NB4 (cell line): ENCODE results near the gene ANKRD39.

Experiments
- DNase-seq: peaks from one replicate; pipeline ENCODE4 v3.0.0; 2010; ENCODE audit warnings: low read depth
- H3K4me3 ChIP-seq: one replicate; pipeline ENCODE4 v1.5.1; 2011; ENCODE audit warnings: mild to moderate bottlenecking, low read depth, low read length, moderate library complexity
- CTCF ChIP-seq: IDR thresholded peaks from one replicate; pipeline ENCODE4 v1.5.1; 2012; ENCODE audit warnings: low read depth, low read length
- MAX ChIP-seq: IDR thresholded peaks from 2 replicates; pipeline ENCODE4 v1.6.1; 2011; ENCODE audit warnings: low read depth, low read length
- MYC ChIP-seq: IDR thresholded peaks from 2 replicates; pipeline ENCODE4 v1.6.1; 2011; ENCODE audit warnings: low read depth, low read length
- POLR2A ChIP-seq: IDR thresholded peaks from 2 replicates; pipeline ENCODE4 v1.6.1; 2011; ENCODE audit warnings: mild to moderate bottlenecking; ENCODE audit not compliant: insufficient read length; ENCODE audit errors: extremely low read depth

The ANKRD39 gene

GRCh38 chr2:96880891-96881273, 23.1 kb upstream of the ANKRD39 start:
- DNase-seq, result no peak
- no peak for TF ChIP-seq CTCF
- TF ChIP-seq POLR2A, result no peak
- no peak for TF ChIP-seq MAX
- no peak for TF ChIP-seq MYC
- no peak overlapping the region for H3K4me3 ChIP-seq

GRCh38 chr2:96879545-96880040, 21.8 kb upstream of the ANKRD39 start:
- no peak for DNase-seq
- TF ChIP-seq POLR2A (no peak), CTCF (no peak), MAX (no peak), MYC (no peak)
- H3K4me3 ChIP-seq, result no peak overlapping the region

- no peak overlapping the region for H3K4me3 ChIP-seq
- DNase-seq, result no peak
- TF ChIP-seq CTCF (no peak), MAX (no peak), POLR2A (no peak), MYC (no peak)
These were observed 21.2 kb upstream of the ANKRD39 start for GRCh38 chr2:96878796-96879544.

GRCh38 chr2:96878171-96878570, 20.4 kb upstream of the ANKRD39 start:
- H3K4me3 ChIP-seq, result no peak overlapping the region
- peak; percentile 75 for DNase-seq
- no peak for TF ChIP-seq MYC
- no peak for TF ChIP-seq MAX
- no peak for TF ChIP-seq POLR2A
- TF ChIP-seq CTCF, result no peak

- no peak overlapping the region for H3K4me3 ChIP-seq
- no peak for TF ChIP-seq MYC
- no peak for TF ChIP-seq MAX
- TF ChIP-seq POLR2A, result no peak
- no peak for TF ChIP-seq CTCF
- no peak for DNase-seq
These were observed 19.8 kb upstream of the ANKRD39 start for GRCh38 chr2:96877631-96878092.

- no peak overlapping the region for H3K4me3 ChIP-seq
- DNase-seq, result no peak
- TF ChIP-seq CTCF, result no peak
- no peak for TF ChIP-seq MYC
- TF ChIP-seq POLR2A, result no peak
- TF ChIP-seq MAX, result no peak
These were observed 19.2 kb upstream of the ANKRD39 start for GRCh38 chr2:96877042-96877451.
